ENCODE measurements around the gene TPM1. TPM values are rescaled to one million over a fixed set of nuclear protein-coding genes. Genes with fewer than 3 reads are reported as not detected.

The TPM1 gene
- total RNA-seq, 2 donors from 2014 or later = 927 to 1,440 TPM

DNA sequence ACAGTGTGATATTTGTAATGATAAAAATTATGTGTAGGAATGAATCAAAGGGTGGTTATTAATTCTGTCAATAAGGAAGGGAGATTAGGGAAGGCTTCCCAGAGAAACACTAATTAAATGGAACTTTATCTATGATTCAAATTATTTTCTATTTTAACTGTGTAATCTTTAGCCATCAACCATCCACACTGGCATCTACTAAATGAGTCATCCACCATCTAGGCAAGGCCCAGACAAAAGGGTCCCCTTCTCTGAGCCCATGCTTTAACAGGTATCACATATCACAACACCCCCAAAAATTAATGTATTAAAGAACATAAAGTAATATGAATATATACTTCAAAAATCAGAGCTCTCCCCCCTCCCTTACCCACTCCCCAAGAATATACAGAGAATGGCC lies 19.9 kb upstream of the TPM1 start:
- H3K27me3 ChIP-seq (replicated peaks; ENCODE audit: insufficient read depth) = no peaks in the 10 kb centered on the region
- no peak overlapping the region for H3K4me3 ChIP-seq
- DNase-seq (ENCODE audit: low spot score) = no peak
- H3K4me1 ChIP-seq (ENCODE audit: control insufficient read depth in 1 of 2, low read depth in 2 of 2) = peaks cover 15 to 18% of the 10 kb centered on the region in 2 donors
- no peak for ATAC-seq (ENCODE audit: insufficient number of reproducible peaks, low FRiP score, low read depth)
- no peaks in the 10 kb centered on the region for H3K36me3 ChIP-seq
- no peaks in the 10 kb centered on the region for H3K9me3 ChIP-seq
- peak overlapping the region; percentile 74 to 75 for H3K27ac ChIP-seq
- TF ChIP-seq, protein P1, sequence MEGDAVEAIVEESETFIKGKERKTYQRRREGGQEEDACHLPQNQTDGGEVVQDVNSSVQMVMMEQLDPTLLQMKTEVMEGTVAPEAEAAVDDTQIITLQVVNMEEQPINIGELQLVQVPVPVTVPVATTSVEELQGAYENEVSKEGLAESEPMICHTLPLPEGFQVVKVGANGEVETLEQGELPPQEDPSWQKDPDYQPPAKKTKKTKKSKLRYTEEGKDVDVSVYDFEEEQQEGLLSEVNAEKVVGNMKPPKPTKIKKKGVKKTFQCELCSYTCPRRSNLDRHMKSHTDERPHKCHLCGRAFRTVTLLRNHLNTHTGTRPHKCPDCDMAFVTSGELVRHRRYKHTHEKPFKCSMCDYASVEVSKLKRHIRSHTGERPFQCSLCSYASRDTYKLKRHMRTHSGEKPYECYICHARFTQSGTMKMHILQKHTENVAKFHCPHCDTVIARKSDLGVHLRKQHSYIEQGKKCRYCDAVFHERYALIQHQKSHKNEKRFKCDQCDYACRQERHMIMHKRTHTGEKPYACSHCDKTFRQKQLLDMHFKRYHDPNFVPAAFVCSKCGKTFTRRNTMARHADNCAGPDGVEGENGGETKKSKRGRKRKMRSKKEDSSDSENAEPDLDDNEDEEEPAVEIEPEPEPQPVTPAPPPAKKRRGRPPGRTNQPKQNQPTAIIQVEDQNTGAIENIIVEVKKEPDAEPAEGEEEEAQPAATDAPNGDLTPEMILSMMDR (IDR thresholded peaks at IDR 0.05) = no peak

DNA sequence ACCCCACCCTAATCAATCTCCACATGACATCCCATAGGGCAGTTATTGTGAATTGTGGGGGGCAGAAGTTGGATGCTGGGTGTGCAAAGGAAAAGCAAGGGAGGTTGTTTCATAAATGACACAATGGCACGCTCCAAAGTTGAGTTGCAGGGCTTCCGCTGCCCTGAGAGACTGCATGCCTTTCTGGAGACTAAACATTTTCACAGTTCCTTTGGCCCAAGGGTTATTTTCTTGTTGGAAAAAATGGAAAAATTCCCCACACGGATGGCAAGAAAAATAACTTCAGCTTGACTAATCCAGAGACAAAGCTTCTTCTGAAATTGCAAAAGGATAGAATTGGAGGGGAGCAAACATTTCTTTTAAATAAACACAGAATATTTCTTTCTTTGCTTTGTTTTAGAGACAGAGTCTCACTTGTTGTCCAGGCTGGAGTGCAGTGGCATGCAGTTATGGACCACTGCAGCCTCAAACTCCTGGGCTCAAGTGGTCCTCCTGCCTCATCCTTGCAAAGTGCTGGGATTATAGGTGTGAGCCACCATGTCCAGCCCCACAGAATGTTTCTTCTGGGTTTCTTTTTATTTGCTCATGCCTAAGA lies 19.1 kb upstream of the TPM1 start:
- peak; percentile 39 for ATAC-seq (ENCODE audit: insufficient number of reproducible peaks, low FRiP score, low read depth)
- Histone ChIP-seq H3K27ac (peak overlapping the region; percentile 74 to 75), H3K9me3 (no peaks in the 10 kb centered on the region), H3K4me1 (ENCODE audit: control insufficient read depth in 1 of 2, low read depth in 2 of 2) (peaks cover 15 to 18% of the 10 kb centered on the region in 2 donors), H3K27me3 (replicated peaks; ENCODE audit: insufficient read depth) (no peaks in the 10 kb centered on the region), H3K36me3 (no peaks in the 10 kb centered on the region), H3K4me3 (no peak overlapping the region)
- TF ChIP-seq, protein P1 (IDR thresholded peaks at IDR 0.05) = no peak
- DNase-seq (ENCODE audit: low spot score) = no peak

DNA sequence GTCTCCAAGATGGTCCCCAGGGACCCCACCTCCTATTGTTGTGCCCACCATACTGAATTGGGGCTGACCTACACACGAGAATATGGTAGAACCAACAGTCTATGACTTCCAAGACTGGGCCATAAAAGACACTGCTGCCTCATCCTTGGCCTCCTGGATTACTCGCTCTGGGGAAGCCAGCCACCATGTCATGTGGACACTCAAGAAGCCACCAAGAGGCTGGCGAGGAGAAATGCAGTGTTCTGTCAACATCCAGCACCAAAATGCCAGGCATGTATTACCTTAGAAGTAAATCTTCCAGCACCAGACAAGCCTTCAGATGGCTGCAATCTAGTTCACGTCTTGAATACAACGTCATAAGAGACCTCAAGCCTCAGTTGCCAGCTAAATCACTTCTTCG lies 17.1 kb upstream of the TPM1 start:
- ATAC-seq (ENCODE audit: insufficient number of reproducible peaks, low FRiP score, low read depth) (no peak), DNase-seq (ENCODE audit: low spot score) (no peak)
- no peak overlapping the region for H3K27ac ChIP-seq
- H3K4me3 ChIP-seq = no peak overlapping the region
- no peaks in the 10 kb centered on the region for H3K27me3 ChIP-seq (replicated peaks; ENCODE audit: insufficient read depth)
- H3K36me3 ChIP-seq = no peaks in the 10 kb centered on the region
- no peaks in the 10 kb centered on the region for H3K9me3 ChIP-seq
- TF ChIP-seq, protein P1 (IDR thresholded peaks at IDR 0.05) = no peak
- H3K4me1 ChIP-seq (ENCODE audit: control insufficient read depth in 1 of 2, low read depth in 2 of 2) = peaks cover 16 to 27% of the 10 kb centered on the region in 2 donors

DNA sequence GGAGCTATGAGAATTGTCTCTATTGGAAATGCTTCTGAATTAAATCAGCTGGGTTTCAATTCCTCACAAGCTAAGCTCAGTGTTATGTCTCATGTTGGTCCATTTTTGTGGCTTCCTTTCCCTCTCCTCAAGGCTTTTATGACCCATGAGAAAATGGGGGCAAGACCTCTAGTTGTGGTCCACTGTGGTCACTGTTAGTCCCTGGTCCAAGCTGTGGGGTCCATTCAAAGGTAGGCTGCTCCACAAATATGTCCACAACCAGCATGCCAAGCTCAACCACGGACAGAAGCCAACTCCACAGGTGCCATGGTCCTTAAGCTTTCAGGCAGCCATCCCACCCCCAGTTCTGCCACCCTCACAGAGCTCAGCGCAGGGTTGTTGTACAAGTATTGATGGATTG lies 14.9 kb upstream of the TPM1 start:
- Histone ChIP-seq H3K4me3 (no peak overlapping the region), H3K27ac (no peak overlapping the region), H3K27me3 (replicated peaks; ENCODE audit: insufficient read depth) (no peaks in the 10 kb centered on the region), H3K4me1 (ENCODE audit: control insufficient read depth in 1 of 2, low read depth in 2 of 2) (peaks cover 15 to 31% of the 10 kb centered on the region in 2 donors), H3K9me3 (no peaks in the 10 kb centered on the region), H3K36me3 (no peaks in the 10 kb centered on the region)
- TF ChIP-seq, protein P1 (IDR thresholded peaks at IDR 0.05) = no peak
- ATAC-seq (ENCODE audit: insufficient number of reproducible peaks, low FRiP score, low read depth) (no peak), DNase-seq (ENCODE audit: low spot score) (no peak)

DNA sequence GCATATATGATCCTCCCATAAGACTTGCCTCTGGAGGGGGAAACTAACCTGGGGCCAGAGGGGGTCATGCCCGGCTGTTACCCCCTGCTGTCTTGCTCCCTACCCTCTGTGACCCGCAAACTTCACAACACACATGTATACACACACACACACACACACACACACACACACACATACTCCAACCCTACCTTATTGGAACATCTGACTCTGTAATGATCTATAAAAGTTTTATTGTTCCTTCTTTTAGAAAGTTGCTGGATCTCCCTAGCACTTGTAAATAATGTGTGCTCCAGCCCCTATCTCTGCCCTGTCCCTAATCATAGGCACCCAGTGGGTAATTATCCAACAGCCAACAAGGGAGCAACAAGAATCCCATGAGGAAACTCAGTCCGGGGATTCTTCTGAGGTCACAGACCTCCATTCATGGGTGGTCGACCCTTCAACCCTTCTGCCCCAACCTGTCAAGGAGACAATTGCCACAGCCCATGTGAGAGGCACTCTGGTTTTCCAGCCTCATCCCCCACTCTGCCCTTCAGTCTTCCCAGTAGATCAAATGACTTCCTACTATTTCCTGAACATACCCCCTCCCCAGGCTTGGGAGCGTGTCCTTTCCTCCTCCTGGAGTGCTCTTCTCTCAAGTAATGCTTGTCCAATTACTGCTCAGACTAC lies 14.0 kb upstream of the TPM1 start:
- ATAC-seq (ENCODE audit: insufficient number of reproducible peaks, low FRiP score, low read depth) (no peak), DNase-seq (ENCODE audit: low spot score) (no peak)
- no peaks in the 10 kb centered on the region for H3K9me3 ChIP-seq
- H3K36me3 ChIP-seq = no peaks in the 10 kb centered on the region
- TF ChIP-seq, protein P1 (IDR thresholded peaks at IDR 0.05) = no peak
- no peak overlapping the region for H3K4me3 ChIP-seq
- H3K27ac ChIP-seq = no peak overlapping the region
- peaks cover 7 to 22% of the 10 kb centered on the region in 2 donors for H3K4me1 ChIP-seq (ENCODE audit: control insufficient read depth in 1 of 2, low read depth in 2 of 2)
- no peaks in the 10 kb centered on the region for H3K27me3 ChIP-seq (replicated peaks; ENCODE audit: insufficient read depth)

All from thoracic aorta (tissue), 2 donors.